GM12801 (cell line): ENCODE data around the gene ITSN1.

ENCODE experiments used
- TF ChIP-seq, protein P1 (sequence below): IDR thresholded peaks from one replicate; pipeline ENCODE4 v1.5.1; 2011; ENCODE audit warnings: control low read depth; ENCODE audit not compliant: insufficient read length; ENCODE audit errors: extremely low read depth

The ITSN1 gene

GRCh38 chr21:33685613-33686197 lies 43.4 kb downstream of the ITSN1 start:
- TF ChIP-seq, protein P1, sequence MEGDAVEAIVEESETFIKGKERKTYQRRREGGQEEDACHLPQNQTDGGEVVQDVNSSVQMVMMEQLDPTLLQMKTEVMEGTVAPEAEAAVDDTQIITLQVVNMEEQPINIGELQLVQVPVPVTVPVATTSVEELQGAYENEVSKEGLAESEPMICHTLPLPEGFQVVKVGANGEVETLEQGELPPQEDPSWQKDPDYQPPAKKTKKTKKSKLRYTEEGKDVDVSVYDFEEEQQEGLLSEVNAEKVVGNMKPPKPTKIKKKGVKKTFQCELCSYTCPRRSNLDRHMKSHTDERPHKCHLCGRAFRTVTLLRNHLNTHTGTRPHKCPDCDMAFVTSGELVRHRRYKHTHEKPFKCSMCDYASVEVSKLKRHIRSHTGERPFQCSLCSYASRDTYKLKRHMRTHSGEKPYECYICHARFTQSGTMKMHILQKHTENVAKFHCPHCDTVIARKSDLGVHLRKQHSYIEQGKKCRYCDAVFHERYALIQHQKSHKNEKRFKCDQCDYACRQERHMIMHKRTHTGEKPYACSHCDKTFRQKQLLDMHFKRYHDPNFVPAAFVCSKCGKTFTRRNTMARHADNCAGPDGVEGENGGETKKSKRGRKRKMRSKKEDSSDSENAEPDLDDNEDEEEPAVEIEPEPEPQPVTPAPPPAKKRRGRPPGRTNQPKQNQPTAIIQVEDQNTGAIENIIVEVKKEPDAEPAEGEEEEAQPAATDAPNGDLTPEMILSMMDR, result no peak

DNA sequence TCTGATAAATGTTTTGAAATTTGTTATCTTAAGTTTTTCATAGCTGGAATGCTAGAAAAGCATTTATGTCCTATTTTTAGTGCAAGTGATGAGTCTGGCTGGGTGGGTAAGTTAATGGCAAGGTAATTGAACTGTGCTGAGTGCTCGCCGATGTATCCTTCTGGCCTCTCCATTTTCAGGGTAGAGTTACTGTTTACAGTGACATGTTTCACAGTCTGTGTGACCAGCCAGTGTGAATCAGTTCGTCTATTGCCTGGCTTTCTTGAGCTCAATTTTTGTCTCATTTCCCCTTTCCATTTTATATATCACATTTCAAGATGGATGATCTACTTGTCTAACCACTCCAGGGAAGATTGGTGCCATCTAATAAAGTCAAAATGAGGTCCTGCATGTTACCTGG lies 44.1 kb downstream of the ITSN1 start:
- TF ChIP-seq, protein P1, result no peak

- TF ChIP-seq, protein P1, result no peak
Observed at GRCh38 chr21:33687634-33688033, 45.3 kb downstream of the ITSN1 start.

DNA sequence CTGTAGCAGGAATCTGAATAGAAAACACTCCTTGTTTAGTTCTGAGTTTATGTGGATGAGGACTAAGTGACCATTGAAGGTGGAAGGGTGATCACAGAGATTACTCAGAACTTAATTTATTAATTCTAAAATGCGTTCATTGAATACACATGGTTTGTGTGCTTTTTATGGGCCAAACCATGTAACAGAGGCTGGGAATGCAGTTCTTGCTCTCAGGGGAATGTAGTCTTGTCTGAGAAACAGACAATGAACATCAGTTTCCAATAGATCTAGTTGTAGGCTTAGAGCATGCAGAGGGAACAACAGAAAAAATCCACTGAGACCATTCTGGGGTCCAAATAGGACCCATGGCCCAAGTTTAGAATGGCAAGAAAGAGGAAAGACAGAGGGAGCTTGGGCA lies 46.1 kb downstream of the ITSN1 start:
- TF ChIP-seq, protein P1, result no peak

DNA sequence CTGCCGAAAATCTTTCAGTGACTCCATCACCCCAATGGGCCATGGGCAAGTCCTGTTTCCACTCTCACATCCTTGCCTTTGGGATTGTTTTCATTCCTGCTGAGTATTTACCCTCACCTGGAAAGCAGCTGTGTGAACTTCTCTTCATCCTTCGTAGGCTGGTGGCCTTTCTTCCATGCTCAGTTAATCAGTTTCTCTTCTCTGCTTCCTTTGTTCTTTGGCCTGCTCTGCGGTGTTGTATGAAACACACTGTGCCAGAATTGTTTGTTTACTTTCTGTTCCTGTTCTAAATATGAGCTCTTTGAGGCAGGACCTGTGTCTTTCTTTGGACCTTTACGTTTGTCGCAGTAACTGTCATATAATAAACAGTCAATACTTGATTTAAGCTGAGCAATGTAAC lies 48.6 kb downstream of the ITSN1 start:
- TF ChIP-seq, protein P1, result no peak

DNA sequence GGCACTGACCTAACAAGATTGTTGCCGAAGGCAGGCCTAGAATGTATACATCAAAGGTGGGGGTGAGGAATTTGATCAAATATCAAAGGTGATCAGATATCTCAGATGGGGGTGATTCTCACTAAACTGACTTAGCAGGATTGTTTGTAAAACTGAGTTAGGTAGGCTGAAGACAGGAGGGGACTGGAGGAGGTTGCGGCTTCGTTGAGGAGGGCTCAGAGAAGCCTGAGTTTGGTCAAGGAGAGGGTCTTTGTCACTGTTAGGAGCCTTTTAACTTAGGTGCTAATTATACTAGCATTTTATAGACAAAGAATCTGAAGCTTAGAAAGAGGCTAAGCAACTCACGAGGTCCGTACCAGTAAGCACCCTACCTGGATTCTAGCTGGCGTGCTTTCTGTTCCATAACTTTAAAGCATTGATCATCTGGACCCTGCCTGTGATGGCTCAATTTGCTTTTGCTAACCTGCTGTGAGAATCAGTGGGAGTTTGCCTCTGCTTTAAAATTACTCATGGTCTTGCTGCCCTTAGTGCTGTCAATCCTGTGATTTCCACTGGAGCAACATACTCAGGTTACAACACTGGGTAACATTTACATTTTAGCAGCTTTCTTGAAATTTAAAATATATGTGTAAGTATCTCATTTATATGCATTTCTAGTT lies 49.8 kb downstream of the ITSN1 start:
- TF ChIP-seq, protein P1, result no peak

DNA sequence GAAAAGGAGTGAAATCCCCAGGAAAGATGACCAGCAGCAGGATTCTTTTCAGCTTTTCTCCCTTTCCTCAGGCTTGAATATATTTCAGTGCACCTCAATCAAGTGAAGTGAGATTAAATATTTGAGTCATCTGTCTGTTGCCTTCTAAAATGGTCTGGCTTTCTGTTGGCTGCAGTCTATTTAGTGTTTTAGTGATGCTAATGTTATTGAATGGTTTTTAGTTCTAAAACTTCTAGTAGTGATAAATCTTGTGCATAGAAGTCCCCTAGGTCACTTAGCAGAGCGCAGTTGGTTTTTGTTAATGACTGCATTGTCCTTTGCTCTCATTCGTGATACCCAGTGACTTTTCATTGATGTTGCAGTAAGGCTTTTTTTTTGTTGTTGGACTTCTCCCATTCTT lies 53.5 kb downstream of the ITSN1 start:
- TF ChIP-seq, protein P1, result no peak
